OCI-LY3 (cell line): Measurements from ENCODE around the gene TNFAIP8L3.

Experiments
- H2AFZ ChIP-seq: fragments of 200-600, 300-600 bp; shearing (Covaris generic); 2 replicates; pipeline ENCODE4 v1.6.0; 2014; ENCODE audit warnings: antibody characterized with exemption, low read depth, low read length
- H3K27ac ChIP-seq: fragments of 200-600, 300-600 bp; sonication (generic); 2 replicates; pipeline ENCODE4 v1.5.1; 2014; ENCODE audit warnings: mild to moderate bottlenecking, low read length, moderate library complexity, mixed read lengths
- H3K27me3 ChIP-seq: fragments of 200-600, 300-600 bp; sonication (generic); 2 replicates; pipeline ENCODE4 v1.6.1; 2014; ENCODE audit warnings: low read depth, low read length, mixed read lengths
- H3K36me3 ChIP-seq: fragments of 200-600, 300-600 bp; sonication (generic); replicated peaks from 2 replicates; pipeline ENCODE3; 2014; ENCODE audit warnings: low read depth, low read length, mixed read lengths
- H3K4me1 ChIP-seq: fragments of 300-600, 200-600 bp; sonication (generic); 2 replicates; pipeline ENCODE4 v1.6.1; 2014; ENCODE audit warnings: low read length, mixed read lengths
- H3K4me2 ChIP-seq: fragments of 200-600, 300-600 bp; sonication (generic); 2 replicates; pipeline ENCODE4 v1.6.1; 2014; ENCODE audit warnings: low read length, mixed read lengths
- H3K4me3 ChIP-seq: fragments of 300-600, 200-600 bp; sonication (generic); 2 replicates; pipeline ENCODE4 v1.5.1; 2014; ENCODE audit warnings: antibody characterized with exemption, mild to moderate bottlenecking, low read length, moderate library complexity
- H3K79me2 ChIP-seq: fragments of 300-600, 200-600 bp; shearing (Covaris generic); 2 replicates; pipeline ENCODE4 v1.6.1; 2014; ENCODE audit warnings: mild to moderate bottlenecking, low read length, mixed read lengths
- H3K9ac ChIP-seq: fragments of 300-600, 200-600 bp; shearing (Covaris generic); 2 replicates; pipeline ENCODE4 v1.6.0; 2014; ENCODE audit warnings: mild to moderate bottlenecking, low read length, moderate library complexity
- H3K9me3 ChIP-seq: fragments of 200-600, 300-600 bp; shearing (Covaris generic); 2 replicates; pipeline ENCODE4 v1.6.1; 2014; ENCODE audit warnings: low read length, mixed read lengths; ENCODE audit not compliant: insufficient read depth
- H4K20me1 ChIP-seq: fragments of 200-600, 300-600 bp; sonication (generic); 2 replicates; pipeline ENCODE4 v1.6.1; 2016; ENCODE audit warnings: low read length, mixed read lengths; ENCODE audit not compliant: insufficient read depth
- EZH2phosphoT487 ChIP-seq: fragments of 200-600 bp; shearing (Covaris generic); IDR thresholded peaks from 2 replicates; pipeline ENCODE4 v1.6.1; 2018; ENCODE audit warnings: antibody characterized with exemption, mixed run types, low read depth
- TF ChIP-seq, protein P1 (sequence below): fragments of 200-600, 300-600 bp; sonication (generic); IDR thresholded peaks from 2 replicates; pipeline ENCODE4 v1.5.1; 2014; ENCODE audit warnings: antibody characterized with exemption, low read length, low read depth

Gene TNFAIP8L3

DNA sequence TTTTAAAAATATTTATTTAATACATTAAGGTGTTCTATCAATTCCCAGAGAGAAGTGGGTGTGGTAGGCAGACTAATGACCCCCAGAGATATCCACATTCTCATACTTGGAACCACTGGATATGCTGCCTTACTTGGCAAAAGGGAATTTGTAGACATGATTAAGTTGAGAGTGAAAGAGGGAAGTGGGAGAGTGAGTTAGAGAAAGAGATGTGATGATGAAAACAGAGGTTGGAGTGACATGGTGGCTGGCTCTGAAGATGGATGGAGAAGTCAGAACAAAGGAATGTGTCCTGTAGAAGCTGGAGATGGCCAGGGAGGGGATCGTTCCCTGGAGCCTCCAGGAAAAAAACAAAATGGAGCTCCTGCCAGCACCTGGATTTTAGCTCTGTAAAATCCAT lies 32.0 kb downstream of the TNFAIP8L3 start:
- H2AFZ ChIP-seq: no peak overlapping the region
- H3K4me3 ChIP-seq: no peak overlapping the region
- H3K27me3 ChIP-seq: no peaks in the 10 kb centered on the region
- H3K9ac ChIP-seq: no peak overlapping the region
- no peaks in the 10 kb centered on the region for H3K36me3 ChIP-seq
- TF ChIP-seq, protein P1, sequence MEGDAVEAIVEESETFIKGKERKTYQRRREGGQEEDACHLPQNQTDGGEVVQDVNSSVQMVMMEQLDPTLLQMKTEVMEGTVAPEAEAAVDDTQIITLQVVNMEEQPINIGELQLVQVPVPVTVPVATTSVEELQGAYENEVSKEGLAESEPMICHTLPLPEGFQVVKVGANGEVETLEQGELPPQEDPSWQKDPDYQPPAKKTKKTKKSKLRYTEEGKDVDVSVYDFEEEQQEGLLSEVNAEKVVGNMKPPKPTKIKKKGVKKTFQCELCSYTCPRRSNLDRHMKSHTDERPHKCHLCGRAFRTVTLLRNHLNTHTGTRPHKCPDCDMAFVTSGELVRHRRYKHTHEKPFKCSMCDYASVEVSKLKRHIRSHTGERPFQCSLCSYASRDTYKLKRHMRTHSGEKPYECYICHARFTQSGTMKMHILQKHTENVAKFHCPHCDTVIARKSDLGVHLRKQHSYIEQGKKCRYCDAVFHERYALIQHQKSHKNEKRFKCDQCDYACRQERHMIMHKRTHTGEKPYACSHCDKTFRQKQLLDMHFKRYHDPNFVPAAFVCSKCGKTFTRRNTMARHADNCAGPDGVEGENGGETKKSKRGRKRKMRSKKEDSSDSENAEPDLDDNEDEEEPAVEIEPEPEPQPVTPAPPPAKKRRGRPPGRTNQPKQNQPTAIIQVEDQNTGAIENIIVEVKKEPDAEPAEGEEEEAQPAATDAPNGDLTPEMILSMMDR: no peak
- TF ChIP-seq EZH2phosphoT487: no peak
- no peaks in the 10 kb centered on the region for H3K79me2 ChIP-seq
- H3K27ac ChIP-seq: no peak overlapping the region
- peaks cover 19% of the 10 kb centered on the region for H3K4me1 ChIP-seq
- no peaks in the 10 kb centered on the region for H3K9me3 ChIP-seq
- H4K20me1 ChIP-seq: no peaks in the 10 kb centered on the region
- peak overlapping the region; percentile 27 for H3K4me2 ChIP-seq

DNA sequence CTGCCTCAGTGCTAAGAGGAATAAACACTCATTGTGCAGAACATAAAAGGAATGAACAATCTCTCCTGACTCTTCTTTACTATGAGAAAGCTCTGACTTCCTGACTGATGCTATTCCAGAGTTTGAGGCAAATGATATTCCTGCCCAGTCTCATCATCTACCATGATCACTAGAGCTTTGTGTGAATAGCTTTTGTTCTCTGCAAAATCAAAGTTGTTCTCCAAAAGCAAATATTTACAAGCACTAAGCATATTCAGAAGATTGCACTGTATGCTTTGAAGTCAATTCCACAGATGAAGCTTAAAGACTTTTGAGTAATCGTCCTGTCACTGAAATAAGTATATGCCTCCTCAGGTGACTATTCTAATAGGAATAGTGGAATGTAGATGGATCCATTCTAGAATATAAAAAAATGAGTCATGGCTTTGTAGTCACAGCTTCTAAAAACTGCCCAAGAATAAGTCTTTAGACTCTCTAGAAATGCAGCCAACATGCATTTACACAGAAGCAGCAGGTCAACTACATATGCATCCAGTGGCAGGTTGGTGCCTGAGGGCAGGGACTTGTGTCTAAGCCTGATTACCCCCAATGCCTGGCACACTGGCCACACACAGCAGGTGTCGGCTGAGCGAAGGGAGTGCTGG lies 34.6 kb downstream of the TNFAIP8L3 start:
- Histone ChIP-seq H3K4me1 (peaks cover 9% of the 10 kb centered on the region), H3K27ac (no peak overlapping the region), H3K9ac (no peak overlapping the region), H4K20me1 (no peaks in the 10 kb centered on the region), H3K79me2 (no peaks in the 10 kb centered on the region), H3K4me2 (no peak overlapping the region), H3K27me3 (no peaks in the 10 kb centered on the region), H2AFZ (no peak overlapping the region), H3K9me3 (no peaks in the 10 kb centered on the region), H3K4me3 (no peak overlapping the region), H3K36me3 (no peaks in the 10 kb centered on the region)
- TF ChIP-seq EZH2phosphoT487: no peak
- TF ChIP-seq, protein P1: no peak

DNA sequence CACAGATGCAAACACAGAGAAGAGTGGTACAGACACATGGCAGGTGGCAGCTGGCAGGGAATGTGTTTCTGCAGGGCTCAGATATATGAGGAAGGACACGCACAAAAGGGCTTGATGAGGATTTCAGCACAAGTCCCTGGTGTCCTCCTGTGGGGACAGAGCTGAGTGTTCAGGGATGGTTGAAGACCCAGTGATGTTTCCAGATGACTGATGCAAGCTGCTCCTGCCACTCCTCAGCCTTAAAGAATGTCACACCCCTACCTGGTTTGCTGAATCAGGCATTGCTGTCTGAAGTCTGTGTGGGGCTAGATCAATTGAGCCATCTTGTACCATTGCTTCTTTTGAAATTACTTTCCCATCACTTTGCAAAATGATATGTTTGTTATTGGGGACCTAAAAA lies 40.2 kb downstream of the TNFAIP8L3 start:
- Histone ChIP-seq H3K4me2 (no peak overlapping the region), H3K4me1 (peaks cover 8% of the 10 kb centered on the region), H2AFZ (no peak overlapping the region), H3K27ac (no peak overlapping the region), H3K4me3 (no peak overlapping the region), H3K9me3 (no peaks in the 10 kb centered on the region), H3K9ac (no peak overlapping the region), H3K27me3 (no peaks in the 10 kb centered on the region), H3K79me2 (no peaks in the 10 kb centered on the region), H3K36me3 (no peaks in the 10 kb centered on the region), H4K20me1 (no peaks in the 10 kb centered on the region)
- TF ChIP-seq, protein P1: no peak
- no peak for TF ChIP-seq EZH2phosphoT487

DNA sequence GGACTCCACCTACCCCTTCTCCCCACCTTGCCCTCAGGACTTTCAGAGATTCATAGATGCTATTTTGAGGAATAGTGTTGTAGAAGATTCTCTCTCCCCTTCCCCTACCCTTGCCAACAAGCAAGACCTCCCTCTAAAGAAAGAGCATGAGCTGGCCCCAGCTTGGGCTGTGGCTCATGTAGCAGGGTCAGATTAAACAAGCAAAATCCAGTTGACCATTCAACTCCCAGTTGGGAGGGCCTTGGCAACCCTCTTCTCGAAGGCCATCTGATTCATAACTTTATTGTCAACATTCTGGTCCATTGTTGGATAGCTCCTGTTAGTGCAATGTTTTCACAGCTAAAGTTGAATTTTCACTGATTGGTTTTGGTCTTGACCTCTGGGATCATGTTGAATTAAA lies 41.1 kb downstream of the TNFAIP8L3 start:
- no peaks in the 10 kb centered on the region for H3K79me2 ChIP-seq
- no peak overlapping the region for H2AFZ ChIP-seq
- H3K4me1 ChIP-seq: peaks cover 12% of the 10 kb centered on the region
- H3K27ac ChIP-seq: no peak overlapping the region
- H4K20me1 ChIP-seq: no peaks in the 10 kb centered on the region
- no peak overlapping the region for H3K4me2 ChIP-seq
- H3K4me3 ChIP-seq: no peak overlapping the region
- H3K9me3 ChIP-seq: no peaks in the 10 kb centered on the region
- H3K27me3 ChIP-seq: no peaks in the 10 kb centered on the region
- no peak overlapping the region for H3K9ac ChIP-seq
- TF ChIP-seq, protein P1: no peak
- no peak for TF ChIP-seq EZH2phosphoT487
- no peaks in the 10 kb centered on the region for H3K36me3 ChIP-seq
